ENCODE data around the gene IL18R1.
"Not testable (repeated sequence)": the region's sequence is repeated elsewhere in the genome, so short reads cannot be mapped to it uniquely, and the experiment has no call there.

IL18R1 gene, protein sequence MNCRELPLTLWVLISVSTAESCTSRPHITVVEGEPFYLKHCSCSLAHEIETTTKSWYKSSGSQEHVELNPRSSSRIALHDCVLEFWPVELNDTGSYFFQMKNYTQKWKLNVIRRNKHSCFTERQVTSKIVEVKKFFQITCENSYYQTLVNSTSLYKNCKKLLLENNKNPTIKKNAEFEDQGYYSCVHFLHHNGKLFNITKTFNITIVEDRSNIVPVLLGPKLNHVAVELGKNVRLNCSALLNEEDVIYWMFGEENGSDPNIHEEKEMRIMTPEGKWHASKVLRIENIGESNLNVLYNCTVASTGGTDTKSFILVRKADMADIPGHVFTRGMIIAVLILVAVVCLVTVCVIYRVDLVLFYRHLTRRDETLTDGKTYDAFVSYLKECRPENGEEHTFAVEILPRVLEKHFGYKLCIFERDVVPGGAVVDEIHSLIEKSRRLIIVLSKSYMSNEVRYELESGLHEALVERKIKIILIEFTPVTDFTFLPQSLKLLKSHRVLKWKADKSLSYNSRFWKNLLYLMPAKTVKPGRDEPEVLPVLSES

DNA sequence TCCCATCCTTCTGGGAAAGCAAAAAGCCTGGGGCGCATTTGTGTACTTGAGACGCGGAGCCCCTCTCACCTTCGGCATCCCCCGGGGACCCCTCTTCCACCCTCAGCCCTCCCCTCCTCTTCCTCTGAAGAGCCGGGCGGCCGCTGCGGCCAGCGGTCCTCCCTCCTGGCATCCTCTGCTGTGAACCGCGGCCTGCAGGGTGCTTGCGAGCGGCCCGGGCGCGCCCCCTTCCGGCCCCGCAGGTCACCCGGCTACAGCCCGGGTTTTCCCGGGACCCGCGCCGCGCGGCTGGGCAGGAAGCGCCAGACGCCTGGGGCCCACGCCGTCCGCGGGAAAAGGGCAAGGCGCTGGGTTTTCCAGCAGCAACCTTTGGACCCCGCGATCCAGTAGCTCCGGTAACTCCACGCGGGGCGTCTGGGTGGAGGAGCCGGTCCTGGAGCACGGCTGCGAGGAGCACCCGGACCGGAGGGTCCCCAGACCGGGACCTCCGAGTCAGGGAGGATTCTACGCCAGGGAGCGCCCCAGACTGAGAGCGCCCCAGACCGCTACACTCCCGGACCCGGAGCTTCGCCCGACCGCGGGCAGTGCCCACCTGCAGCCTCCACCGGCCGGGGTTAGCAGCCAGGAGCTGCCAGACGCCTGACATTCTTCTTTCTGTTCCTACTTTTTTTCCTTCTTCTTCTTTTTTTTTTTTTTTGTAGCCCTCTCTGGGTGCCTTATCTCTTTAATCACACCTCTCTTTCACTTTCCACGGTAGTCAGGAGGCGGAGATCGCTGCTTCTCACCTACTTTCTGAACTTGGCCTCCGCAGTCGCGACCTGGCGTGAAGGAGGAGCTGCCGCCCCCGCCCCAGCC is at the start of gene IL18R1:
IL18R1 (plus strand) TSS at position 271 of the 855 bp plus-strand sequence. CDS start 6,865 bp downstream, outside the sequence.
- peak; percentile 28 for DNase-seq (ENCODE audit: insufficient read length, low spot score)
- peak; percentile 60 for FAIRE-seq

DNA sequence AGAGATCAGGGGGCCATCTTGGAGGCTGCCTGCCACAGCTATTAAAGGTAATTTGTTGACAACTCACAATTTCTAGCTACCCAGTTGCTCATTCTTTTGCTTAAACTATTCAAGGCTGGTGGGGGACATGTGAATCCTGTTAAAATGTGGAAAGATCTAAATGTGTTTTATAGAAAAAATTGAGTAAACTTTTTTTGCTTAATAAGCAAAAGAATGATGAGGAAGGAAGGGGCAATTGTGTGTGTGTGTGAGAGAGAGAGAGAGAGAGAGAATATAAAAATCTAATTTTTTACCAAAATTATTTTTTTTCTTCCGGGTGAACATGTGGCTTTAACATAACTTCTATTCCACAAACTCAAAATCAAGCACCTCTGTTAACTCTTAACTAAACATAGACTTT is 49.5 kb upstream of the IL18R1 start:
- DNase-seq (ENCODE audit: insufficient read length, low spot score) (no peak), FAIRE-seq (no peak)

DNA sequence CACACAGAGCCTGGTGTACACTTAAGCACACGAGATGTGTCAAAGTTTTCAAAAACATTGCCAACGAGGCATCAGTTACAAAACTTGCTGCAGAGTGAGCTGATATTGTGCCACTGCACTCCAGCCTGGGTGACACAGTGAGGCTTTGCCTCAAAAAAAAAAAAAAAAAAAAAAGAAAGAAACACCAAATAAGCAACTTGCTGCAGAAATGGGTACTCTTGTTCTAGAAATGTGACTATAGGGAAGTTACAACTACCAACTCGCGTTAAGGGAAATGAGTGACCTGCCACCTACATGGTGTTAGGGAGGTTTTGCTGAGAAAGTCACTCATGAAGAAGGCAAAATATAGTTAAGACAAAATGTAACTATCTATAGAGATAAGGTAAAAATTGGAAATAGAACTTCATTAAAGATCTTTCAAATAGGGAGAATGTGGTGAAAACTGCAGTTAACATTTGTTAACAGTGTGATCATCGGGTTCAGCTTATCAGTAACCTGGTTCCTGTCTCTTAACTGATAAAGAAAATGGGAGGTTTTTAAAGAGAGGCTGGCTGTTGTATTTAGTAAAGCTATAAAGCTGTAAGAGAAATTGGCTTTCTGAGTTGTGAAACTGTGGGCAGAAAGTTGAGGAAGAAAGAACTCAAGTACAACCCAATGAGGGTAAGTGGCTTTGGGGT is 44.5 kb upstream of the IL18R1 start, which contains the start of gene IL1RL1:
IL1RL1 (plus strand) TSS at position 600 of the 677 bp plus-strand sequence. CDS start 26,702 bp downstream, outside the sequence.
- DNase-seq (ENCODE audit: insufficient read length, low spot score) (no peak), FAIRE-seq (no peak)

DNA sequence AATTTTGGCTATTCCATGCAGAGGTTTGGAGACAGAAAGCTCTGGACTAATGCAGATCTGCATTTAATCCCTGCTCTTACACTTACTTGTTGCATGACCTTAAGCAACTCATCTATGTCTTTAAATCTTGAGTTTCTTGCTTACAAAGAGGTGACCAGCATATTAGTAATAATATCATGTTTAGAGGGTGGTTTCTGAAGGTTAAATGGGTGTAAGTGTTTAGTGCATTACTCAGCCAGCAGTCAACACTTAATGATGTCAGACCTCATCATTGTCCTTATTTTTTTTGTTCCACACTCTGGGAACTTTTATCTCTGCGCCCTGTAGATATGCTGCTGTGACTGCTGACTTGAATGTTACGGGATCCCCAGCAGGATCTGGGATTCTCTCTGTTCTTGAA is 42.6 kb upstream of the IL18R1 start:
- DNase-seq (ENCODE audit: insufficient read length, low spot score): no peak
- no peak for FAIRE-seq

DNA sequence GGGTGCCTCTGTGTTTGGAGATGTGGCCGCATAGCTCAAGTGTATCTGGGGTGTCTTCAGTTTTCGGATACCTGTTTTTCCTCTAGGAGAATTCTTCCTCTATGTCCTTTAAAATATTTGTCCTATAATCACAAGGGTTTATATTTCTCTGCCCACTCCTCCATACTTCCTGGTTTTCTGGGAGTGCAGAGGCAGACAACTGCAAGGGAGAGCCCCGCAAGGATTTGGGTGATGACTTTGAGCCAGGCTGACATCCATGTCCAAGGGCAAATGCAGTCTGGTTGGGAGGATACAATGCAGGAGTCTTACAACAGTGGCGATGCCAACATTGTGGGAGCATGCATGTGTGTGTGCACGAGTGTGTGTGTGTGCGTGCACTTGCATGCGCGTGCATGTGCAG is 42.1 kb upstream of the IL18R1 start:
- DNase-seq (ENCODE audit: insufficient read length, low spot score) (no peak), FAIRE-seq (no peak)

DNA sequence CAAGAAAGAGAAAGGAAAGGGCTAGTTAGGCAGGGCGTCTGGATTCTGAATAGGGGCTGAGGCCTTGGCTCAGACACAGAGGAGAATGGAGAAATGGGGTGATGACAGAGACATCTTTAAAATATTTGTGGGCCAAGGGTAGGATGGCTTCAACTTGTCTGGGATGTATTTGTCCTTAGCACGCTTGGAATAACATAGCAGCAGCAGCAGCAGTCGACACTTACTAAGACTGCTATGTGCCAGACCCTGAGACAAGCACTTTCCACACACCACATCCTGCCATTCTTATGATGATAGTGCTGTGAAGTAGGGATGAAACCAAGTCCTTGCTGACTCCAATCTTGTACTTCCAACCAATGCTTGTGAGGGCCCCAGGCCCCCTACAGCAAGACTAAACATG is 41.6 kb upstream of the IL18R1 start:
- FAIRE-seq (no peak), DNase-seq (ENCODE audit: insufficient read length, low spot score) (no peak)

DNA sequence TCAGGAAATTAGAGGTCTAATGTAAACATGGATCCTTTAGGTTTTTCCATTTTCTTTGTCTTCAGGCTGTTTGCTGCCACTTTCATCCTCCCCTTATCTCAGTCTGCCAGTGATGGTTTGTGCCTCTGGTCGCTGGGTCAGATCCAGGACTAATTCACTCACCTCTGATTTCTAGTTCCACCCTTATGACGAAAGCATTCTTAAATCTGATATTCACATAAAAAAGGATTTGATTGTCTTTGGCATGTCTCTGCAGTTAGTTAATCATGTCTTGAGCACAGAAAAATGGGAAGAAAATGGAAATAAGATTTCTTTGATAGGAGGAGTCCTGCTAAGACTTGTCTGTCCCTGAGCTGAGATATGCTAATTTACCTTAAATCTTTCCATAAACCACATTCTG is 39.7 kb upstream of the IL18R1 start:
- FAIRE-seq: no peak
- no peak for DNase-seq (ENCODE audit: insufficient read length, low spot score)

DNA sequence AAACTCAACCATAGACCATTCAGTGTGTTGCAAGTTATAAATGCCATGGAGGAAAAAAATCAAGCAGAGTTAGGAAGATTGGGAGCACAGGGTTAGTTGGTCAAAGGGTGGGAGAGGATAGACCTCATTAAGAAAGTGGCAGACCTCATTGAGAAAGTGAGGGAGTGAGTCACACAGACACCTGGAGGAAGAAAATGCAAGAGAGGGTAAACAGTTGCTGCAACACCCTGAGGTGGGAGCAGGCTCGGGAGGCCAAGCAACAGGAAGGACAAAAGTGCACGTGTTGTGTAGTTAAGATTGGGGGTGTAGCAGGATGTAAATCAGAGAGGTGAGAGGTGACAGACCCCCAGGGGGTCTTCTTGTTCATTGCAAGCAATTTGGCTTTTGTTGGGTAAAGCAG is 37.9 kb upstream of the IL18R1 start:
- DNase-seq (ENCODE audit: insufficient read length, low spot score) (no peak), FAIRE-seq (no peak)

DNA sequence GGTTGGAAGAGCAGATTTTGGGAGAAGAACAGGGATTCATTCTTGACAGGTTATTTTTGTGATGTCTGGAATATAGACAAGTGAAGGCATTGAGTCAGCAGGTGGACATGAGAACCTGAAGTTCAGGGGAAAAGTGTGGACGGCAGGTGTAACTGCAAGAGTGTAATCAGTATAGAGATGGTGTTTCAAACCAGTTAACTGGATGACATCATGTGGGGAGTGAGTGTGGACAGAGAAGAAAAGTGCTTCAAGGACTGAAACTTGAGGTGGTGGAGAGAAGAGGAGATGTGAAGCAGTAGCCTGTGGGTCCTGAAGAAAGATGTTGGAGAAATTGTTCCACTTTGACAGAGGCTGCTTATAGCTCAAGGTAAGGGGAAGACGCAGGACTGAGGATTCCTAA is 37.2 kb upstream of the IL18R1 start:
- DNase-seq (ENCODE audit: insufficient read length, low spot score): no peak
- no peak for FAIRE-seq

DNA sequence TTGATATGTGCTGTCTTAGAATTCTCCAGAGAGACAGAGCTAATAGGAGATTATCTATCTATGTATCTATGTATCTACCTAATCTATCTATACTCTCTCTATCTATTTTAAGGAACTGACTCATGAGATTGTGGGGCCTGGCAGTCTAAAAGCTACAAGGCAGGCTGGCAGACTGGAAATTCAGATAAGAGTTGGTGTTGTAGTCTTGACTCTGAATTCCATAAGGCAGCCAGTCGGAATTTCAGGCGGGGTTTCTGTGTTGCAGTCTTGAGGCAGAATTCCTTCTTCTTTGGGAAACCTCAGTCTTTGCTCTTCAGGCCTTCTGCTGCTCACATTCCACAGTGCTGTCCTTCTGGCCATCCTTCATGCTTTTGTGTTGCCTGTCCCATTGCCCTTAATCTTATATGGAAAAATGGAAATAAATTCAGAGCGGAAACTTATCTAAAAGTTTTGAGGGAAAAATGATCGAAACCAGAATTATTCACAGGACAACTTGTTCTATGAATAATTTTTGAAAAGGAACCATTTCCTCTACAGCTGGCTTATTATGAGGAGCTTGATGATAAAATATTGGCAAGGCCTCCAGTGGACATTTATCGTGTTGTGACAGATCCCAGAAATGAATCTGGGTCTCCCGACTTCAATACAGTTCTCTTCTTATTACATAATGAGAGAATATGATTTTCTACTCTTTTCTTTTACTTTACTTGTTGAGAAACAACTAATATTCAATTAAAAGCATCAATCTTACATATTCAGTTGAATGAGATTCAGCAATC is 33.5 kb upstream of the IL18R1 start:
- no peak for FAIRE-seq
- DNase-seq (ENCODE audit: insufficient read length, low spot score): no peak

DNA sequence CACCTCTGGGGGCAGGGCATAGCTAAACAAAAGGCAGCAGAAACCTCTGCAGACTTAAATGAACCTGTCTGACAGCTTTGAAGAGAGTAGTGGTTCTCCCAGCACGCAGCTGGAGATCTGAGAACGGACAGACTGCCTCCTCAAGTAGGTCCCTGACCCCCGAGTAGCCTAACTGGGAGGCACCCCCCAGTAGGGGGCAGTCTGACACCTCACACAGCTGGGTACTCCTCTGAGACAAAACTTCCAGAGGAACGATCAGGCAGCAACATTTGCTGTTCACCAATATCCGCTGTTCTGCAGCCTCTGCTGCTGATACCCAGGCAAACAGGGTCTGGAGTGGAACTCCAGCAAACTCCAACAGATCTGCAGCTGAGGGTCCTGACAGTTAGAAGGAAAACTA is 30.7 kb upstream of the IL18R1 start:
- not testable (repeated sequence) for DNase-seq (ENCODE audit: insufficient read length, low spot score); FAIRE-seq

DNA sequence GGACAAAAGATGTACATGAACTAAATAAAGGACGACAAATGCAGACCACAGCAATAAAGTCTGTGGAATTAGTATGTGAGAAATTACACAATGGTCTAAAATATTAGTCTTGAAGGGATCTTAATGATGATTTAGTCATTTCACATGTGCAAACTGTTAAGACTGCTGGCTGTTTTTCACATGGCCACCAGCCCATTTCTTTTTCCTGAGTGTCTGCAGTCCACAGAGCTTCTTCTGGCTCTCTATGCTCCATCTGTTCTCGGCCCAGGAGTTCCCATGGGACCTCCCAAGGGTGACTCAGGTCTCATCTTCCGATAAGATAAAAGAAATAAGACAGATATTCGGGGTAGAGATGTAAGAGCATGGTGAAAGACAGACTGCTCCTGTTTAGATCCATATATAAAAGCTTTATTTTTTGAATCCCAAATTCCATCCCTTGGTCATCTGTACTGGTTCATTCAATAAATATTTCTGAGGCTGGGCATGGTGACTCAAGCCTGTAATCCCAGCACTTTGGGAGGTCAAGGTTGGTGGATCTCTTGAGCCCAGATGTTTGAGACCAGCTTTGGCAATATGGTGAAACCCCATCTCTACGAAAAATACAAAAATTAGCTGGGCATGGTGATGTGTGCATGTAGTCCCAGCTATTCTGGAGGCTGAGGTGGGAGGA is 24.1 kb upstream of the IL18R1 start:
- DNase-seq (ENCODE audit: insufficient read length, low spot score): no peak
- FAIRE-seq: no peak

DNA sequence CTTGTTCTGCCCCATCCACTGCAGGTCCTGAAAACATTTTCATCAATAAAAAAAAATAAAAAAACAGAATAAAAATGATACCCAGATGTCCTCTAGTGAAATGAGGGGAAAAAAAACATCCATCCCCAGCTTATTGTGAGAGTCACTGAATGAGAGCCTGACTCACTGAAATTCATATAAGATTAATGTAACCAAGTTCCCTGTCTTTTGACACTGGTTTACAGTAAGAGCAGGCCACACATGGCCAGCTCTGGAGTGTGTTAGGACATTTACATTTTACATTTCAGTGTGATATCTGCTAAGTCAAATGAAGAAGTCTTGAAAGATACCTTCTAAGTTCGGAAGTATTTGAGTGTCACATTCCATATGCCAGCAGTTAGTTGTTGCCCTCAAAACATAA is 21.1 kb upstream of the IL18R1 start:
- DNase-seq (ENCODE audit: insufficient read length, low spot score) (no peak), FAIRE-seq (no peak)

DNA sequence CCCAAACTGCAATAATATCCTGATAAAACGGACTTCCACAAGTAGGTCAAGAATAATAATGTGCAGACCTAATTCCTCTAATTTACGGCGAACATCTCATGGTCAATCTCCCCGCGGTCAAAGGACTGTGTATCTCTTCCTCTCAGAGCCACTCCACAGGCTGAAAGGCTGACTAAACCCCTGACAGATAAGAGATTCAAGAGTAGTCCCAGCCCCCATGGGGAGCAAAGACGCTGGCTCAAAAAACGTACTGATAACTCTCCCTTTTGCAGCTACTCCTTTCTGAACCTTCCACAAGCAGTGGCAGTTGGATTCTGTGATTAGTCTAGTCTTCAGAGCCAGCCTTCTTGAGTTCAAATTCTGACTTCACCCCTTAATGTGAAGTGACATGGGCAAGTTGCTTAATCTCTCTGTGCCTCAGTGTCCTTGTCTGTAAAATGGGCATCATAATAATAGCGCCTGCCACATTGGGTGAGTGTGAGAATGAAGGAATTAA is 19.7 kb upstream of the IL18R1 start:
- DNase-seq (ENCODE audit: insufficient read length, low spot score) (no peak), FAIRE-seq (no peak)

DNA sequence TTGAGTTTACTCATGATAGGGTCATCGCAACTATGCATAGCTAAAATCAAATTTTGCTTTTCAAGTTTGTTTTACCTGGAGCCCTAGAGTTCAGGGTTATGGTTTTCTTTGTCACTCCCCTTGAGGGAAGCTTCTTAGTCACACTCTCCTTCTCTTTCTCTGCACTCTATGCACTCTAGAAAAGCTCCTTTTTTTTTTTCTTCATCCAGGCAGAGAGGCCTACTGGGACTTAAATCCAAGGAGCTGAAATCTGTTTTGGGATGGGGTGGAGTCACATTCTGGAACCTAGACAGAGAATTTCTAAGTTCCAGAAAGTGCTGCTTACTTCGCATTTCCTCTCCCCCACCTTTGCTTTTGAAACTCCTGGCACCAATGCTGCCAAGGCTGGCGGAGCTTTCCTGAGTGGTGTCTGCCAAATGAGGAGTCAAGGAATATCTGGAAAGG is 19.1 kb upstream of the IL18R1 start:
- no peak for FAIRE-seq
- DNase-seq (ENCODE audit: insufficient read length, low spot score): no peak

DNA sequence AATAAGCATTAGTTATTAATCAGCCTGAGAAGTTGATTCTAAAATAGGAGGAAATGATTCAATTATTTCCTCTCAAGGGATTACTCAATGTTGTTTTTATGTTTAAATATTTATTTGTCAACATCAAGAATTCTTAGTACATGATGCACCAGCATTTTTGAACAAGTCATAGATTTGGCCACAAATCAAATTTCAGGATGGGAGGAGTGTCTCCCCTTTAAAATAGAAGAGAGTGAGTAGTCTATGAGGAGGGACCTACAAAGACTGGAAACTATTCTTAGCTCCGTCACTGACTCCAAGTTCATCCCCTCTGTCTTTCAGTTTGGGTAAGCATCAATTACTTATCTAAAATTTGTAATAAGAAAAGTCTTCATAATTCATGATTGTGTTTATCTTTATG is 18.6 kb upstream of the IL18R1 start:
- no peak for FAIRE-seq
- DNase-seq (ENCODE audit: insufficient read length, low spot score): no peak

DNA sequence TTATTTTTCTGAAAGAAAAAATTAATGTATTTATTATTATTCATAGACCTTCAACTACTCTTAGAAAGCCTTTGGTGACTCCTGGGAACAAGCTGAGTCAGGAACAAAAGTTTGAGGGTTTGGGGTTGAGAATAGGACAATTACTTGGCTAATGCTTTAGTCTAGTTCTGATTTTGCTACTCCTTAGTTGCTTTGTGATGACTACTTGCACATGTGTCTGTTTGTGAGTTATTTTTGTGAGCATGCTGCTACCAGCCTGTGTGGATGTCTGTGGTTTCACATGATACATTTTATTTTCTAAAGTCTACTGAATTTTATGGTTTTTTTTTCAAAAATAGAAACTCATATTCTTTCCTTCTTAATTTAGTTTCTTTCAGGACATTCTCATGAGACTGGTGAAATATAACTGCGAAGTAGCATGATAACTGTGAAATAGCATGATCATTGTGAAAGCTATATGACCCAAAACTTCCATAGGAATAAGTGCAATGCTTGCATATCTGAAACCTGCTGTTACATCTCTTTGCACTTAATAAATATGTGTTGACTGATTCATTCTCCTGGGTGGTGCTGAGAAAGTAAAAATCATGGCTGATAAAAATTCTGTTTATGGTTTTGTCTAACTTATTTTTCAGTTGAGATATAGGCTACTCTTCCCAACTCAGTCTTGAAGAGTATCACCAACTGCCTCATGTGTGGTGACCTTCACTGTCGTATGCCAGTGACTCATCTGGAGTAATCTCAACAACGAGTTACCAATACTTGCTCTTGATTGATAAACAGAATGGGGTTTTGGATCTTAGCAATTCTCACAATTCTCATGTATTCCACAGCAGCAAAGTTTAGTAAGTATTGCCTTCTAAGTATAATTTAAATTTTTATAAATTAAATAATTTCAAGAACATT is 17.9 kb upstream of the IL18R1 start:
- no peak for FAIRE-seq

DNA sequence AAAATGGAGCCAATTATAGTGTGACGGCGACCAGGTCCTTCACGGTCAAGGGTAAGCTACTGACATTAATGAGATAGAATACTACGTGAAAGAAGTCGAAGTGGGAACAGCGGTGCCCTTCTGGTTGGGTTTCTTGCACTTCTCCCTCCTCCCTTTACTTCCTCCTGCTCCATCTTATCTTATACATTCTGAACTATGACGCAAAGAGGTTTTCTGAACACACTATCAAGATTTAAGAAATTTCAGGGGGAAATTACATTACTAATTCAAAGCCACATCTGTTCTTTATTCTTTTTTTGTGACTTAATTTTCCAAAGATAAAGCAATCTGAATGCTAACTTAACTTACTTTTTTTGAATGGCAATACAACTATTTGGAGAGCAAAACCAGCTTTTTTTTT is 14.8 kb upstream of the IL18R1 start:
- FAIRE-seq (no peak), DNase-seq (ENCODE audit: insufficient read length, low spot score) (no peak)

More for the DNA sequence above, 17.9 kb upstream of the IL18R1 start:
- DNase-seq (ENCODE audit: insufficient read length, low spot score): no peak
